GM23338 (cell line): ENCODE data around the gene KPTN. TPM values are rescaled to one million over a fixed set of nuclear protein-coding genes. Genes with fewer than 3 reads are reported as not detected.

Experiments used
- ATAC-seq: fragments of 200-7000 bp; cut with Tn5 transposase; 3 replicates; pipeline ENCODE4 v1.9.1; 2020
- DNase-seq: peaks from one replicate; pipeline ENCODE4 v3.0.0-alpha.2; 2015; ENCODE audit warnings: low spot score
- H2AFZ ChIP-seq: fragments of 200-600 bp; sonication (generic); 2 replicates; pipeline ENCODE4 v1.8.0; 2016; ENCODE audit warnings: antibody characterized with exemption, mild to moderate bottlenecking, moderate library complexity
- H3F3A ChIP-seq: fragments of 200-600 bp; sonication (generic); replicated peaks from 2 replicates; pipeline ENCODE4 v1.8.0; 2017; ENCODE audit warnings: antibody characterized with exemption, mixed run types, low read depth
- H3K27ac ChIP-seq: fragments of 200-600 bp; sonication (generic); 2 replicates; pipeline ENCODE4 v1.6.1; 2016; ENCODE audit warnings: low read depth
- H3K27me3 ChIP-seq: fragments of 200-600 bp; sonication (generic); 2 replicates; pipeline ENCODE4 v1.8.0; 2016; ENCODE audit warnings: mild to moderate bottlenecking, mixed run types, moderate library complexity; ENCODE audit not compliant: insufficient read depth
- H3K36me3 ChIP-seq: fragments of 200-600 bp; sonication (generic); 2 replicates; pipeline ENCODE4 v1.8.0; 2016; ENCODE audit warnings: mild to moderate bottlenecking; ENCODE audit not compliant: insufficient read depth
- H3K4me1 ChIP-seq: fragments of 200-600 bp; sonication (generic); 2 replicates; pipeline ENCODE4 v1.8.0; 2016; ENCODE audit warnings: mild to moderate bottlenecking, moderate library complexity; ENCODE audit not compliant: insufficient read depth
- H3K4me2 ChIP-seq: fragments of 200-600 bp; sonication (generic); 2 replicates; pipeline ENCODE4 v1.7.1; 2017; ENCODE audit warnings: mixed run types
- H3K4me3 ChIP-seq: fragments of 200-600 bp; sonication (generic); 2 replicates; pipeline ENCODE4 v1.6.1; 2016; ENCODE audit warnings: mixed run types
- H3K79me2 ChIP-seq: fragments of 200-600 bp; sonication (generic); replicated peaks from 2 replicates; pipeline ENCODE4 v1.8.0; 2017; ENCODE audit warnings: mild to moderate bottlenecking; ENCODE audit not compliant: insufficient read depth
- H3K9me2 ChIP-seq: fragments of 200-600 bp; sonication (generic); 2 replicates; pipeline ENCODE4 v1.8.0; 2017; ENCODE audit not compliant: insufficient read depth
- H4K20me1 ChIP-seq: fragments of 200-600 bp; sonication (generic); replicated peaks from 2 replicates; pipeline ENCODE4 v1.8.0; 2017; ENCODE audit warnings: mild to moderate bottlenecking; ENCODE audit not compliant: insufficient read depth
- H3K27ac Mint-ChIP-seq: 2 replicates; pipeline ENCODE4 v1.8.0; 2020; ENCODE audit warnings: inconsistent platforms, mild to moderate bottlenecking, moderate library complexity, mixed read lengths
- H3K27me3 Mint-ChIP-seq: 3 replicates; pipeline ENCODE4 v1.8.0; 2022; ENCODE audit warnings: low read depth, mild to moderate bottlenecking, moderate library complexity, mixed read lengths, inconsistent platforms; ENCODE audit not compliant: insufficient read depth, poor library complexity
- H3K36me3 Mint-ChIP-seq: 3 replicates; pipeline ENCODE4 v1.8.0; 2021; ENCODE audit warnings: low read depth, mild to moderate bottlenecking, inconsistent platforms, moderate library complexity, mixed read lengths
- H3K4me1 Mint-ChIP-seq: 3 replicates; pipeline ENCODE4 v1.8.0; 2020; ENCODE audit warnings: mild to moderate bottlenecking, inconsistent platforms, mixed read lengths
- H3K4me3 Mint-ChIP-seq: 3 replicates; pipeline ENCODE4 v1.8.0; 2021; ENCODE audit warnings: moderate library complexity, mild to moderate bottlenecking, inconsistent platforms, mixed read lengths
- H3K9me3 Mint-ChIP-seq: 3 replicates; pipeline ENCODE4 v1.8.0; 2020; ENCODE audit warnings: moderate library complexity, mild to moderate bottlenecking, inconsistent platforms, mixed read lengths
- CREB1 ChIP-seq: fragments of 250-450 bp; sonication (Bioruptor Pico); IDR thresholded peaks from 2 replicates; pipeline ENCODE4 v1.5.0; 2020; ENCODE audit warnings: low read depth, mild to moderate bottlenecking, moderate library complexity
- EZH2 ChIP-seq: fragments of 200-600 bp; sonication (generic); IDR thresholded peaks from one replicate; pipeline ENCODE4 v1.8.0; 2017; ENCODE audit warnings: antibody characterized with exemption, mild to moderate bottlenecking, low read depth; ENCODE audit not compliant: unreplicated experiment
- EZH2phosphoT487 ChIP-seq: fragments of 200-600 bp; sonication (generic); IDR thresholded peaks from one replicate; pipeline ENCODE4 v1.8.1; 2018; ENCODE audit warnings: antibody characterized with exemption; ENCODE audit not compliant: unreplicated experiment
- JUNB ChIP-seq: IDR thresholded peaks from one replicate; pipeline ENCODE4 v1.6.1; 2016; ENCODE audit warnings: antibody characterized with exemption; ENCODE audit not compliant: unreplicated experiment
- NANOG ChIP-seq: IDR thresholded peaks from 2 replicates; pipeline ENCODE4 v1.6.1; 2016; ENCODE audit warnings: antibody characterized with exemption, borderline replicate concordance
- STAT1 ChIP-seq: IDR thresholded peaks from one replicate; pipeline ENCODE4 v1.6.1; 2016; ENCODE audit warnings: antibody characterized with exemption; ENCODE audit not compliant: unreplicated experiment
- ZNF114 ChIP-seq: fragments of 250-450 bp; sonication (Bioruptor Pico); IDR thresholded peaks from 2 replicates; pipeline ENCODE4 v1.5.0; 2020; ENCODE audit warnings: mild to moderate bottlenecking, moderate library complexity
- polyA plus RNA-seq: library from polyadenylated mRNA; unstranded; fragments of >200 nt; fragmentation: Nextera tagmentation; extraction: Ambion mirVana; gene quantifications from 2 replicates; pipeline ENCODE4 v1.2.1, GENCODE V29; 2016
- total RNA-seq: library from RNA; depleted of rRNA; stranded (reverse); fragments of >200 nt; shearing (Covaris generic); gene quantifications from 2 replicates; pipeline ENCODE4 v1.2.3, GENCODE V29; 2014
- TF ChIP-seq, protein P1 (sequence below): IDR thresholded peaks from one replicate; pipeline ENCODE4 v1.6.1; 2018; ENCODE audit warnings: antibody characterized with exemption; ENCODE audit not compliant: unreplicated experiment

Gene KPTN
- total and polyA plus RNA-seq, 2 experiments from 2014 or later = 19.8 to 26.2 TPM

DNA sequence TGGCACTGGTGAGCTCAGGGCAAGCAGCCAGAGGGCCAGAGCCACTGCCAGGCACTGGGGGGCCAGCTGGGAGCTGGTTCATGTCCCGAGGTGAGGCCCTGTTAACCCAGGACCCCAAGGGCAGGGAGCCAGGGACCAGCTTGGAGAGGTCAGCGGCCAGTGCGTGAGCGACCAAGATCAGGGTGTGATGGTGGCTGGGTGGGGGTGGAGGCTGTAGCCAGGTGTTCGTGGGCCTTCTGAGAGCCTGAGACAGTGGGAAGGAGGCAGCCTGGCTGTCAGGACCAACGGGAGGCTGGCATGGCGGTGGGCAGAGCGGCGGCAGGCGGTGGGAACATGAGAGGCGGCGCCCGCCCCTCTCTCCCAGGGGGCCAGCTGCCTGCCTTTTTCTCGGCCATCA lies 8.1 kb upstream of the KPTN start:
- Mint-ChIP-seq H3K27me3 (peaks cover 12% of the 10 kb centered on the region), H3K9me3 (no peaks in the 10 kb centered on the region), H3K36me3 (peaks cover 9% of the 10 kb centered on the region; the same call in 2 of the 3 replicates), H3K4me1 (peaks cover 20% of the 10 kb centered on the region), H3K27ac (no peak overlapping the region), H3K4me3 (no peak overlapping the region)
- no peaks in the 10 kb centered on the region for H3F3A ChIP-seq
- no peak overlapping the region for H3K4me3 ChIP-seq
- no peaks in the 10 kb centered on the region for H4K20me1 ChIP-seq
- TF ChIP-seq NANOG = no peak
- DNase-seq (no peak), ATAC-seq (no peak)
- H3K9me2 ChIP-seq = no peaks in the 10 kb centered on the region
- no peaks in the 10 kb centered on the region for H3K79me2 ChIP-seq
- no peaks in the 10 kb centered on the region; the same call in 1 of the 2 replicates for H3K4me1 ChIP-seq
- no peaks in the 10 kb centered on the region for H3K27me3 ChIP-seq
- H3K4me2 ChIP-seq = no peak overlapping the region
- H2AFZ ChIP-seq = no peak overlapping the region
- H3K36me3 ChIP-seq = no peaks in the 10 kb centered on the region
- H3K27ac ChIP-seq = no peak overlapping the region

DNA sequence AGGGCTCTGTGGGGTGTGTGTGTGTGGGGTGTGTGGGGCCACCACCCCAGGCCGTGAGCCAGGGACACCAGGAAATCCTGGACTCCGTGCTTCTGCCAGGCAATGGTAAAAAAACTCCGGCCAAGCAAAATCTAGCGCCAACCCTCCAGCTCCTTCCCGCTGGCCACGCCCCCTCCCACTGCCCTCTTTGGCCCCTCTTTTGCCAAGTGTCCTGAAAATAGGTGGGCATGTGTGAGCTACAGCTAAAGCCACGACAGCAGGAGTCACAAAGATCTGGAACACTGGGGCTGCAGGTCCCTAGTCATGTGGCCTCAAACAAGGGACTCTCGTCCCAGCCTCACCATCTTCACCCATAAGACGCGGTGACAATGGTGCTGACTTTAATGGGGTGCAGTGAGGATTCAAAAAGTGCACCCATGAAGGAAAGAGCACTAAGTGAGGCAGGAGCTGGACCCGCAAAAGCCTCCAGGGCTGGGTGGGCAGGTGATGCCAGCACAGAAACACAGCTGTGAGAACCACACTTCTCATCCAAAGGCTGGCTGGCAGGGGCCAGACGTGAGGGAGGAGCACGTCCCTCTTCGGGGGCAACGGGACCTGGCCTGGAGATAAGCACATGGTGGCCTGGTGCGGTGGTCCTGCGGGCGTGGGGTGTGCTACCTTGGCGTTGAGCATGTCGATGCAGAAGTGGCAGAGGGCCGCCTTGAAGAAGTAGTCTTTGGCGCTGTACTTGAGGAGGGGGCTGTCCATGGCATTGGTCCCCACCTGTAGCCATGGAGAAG lies 7.5 kb upstream of the KPTN start:
- Histone ChIP-seq H3F3A (no peaks in the 10 kb centered on the region), H3K4me1 (no peaks in the 10 kb centered on the region; the same call in 1 of the 2 replicates), H3K36me3 (no peaks in the 10 kb centered on the region), H3K4me3 (no peak overlapping the region), H3K79me2 (no peaks in the 10 kb centered on the region), H3K4me2 (no peak overlapping the region), H3K27me3 (no peaks in the 10 kb centered on the region), H4K20me1 (no peaks in the 10 kb centered on the region), H3K9me2 (no peaks in the 10 kb centered on the region), H2AFZ (no peak overlapping the region), H3K27ac (no peak overlapping the region)
- Mint-ChIP-seq H3K36me3 (peaks cover 6% of the 10 kb centered on the region; the same call in 1 of the 3 replicates), H3K27me3 (peaks cover 12% of the 10 kb centered on the region), H3K9me3 (no peaks in the 10 kb centered on the region), H3K27ac (no peak overlapping the region), H3K4me3 (no peak overlapping the region), H3K4me1 (peaks cover 20% of the 10 kb centered on the region)
- ATAC-seq (no peak), DNase-seq (no peak)
- TF ChIP-seq CREB1 (no peak), NANOG (no peak)

DNA sequence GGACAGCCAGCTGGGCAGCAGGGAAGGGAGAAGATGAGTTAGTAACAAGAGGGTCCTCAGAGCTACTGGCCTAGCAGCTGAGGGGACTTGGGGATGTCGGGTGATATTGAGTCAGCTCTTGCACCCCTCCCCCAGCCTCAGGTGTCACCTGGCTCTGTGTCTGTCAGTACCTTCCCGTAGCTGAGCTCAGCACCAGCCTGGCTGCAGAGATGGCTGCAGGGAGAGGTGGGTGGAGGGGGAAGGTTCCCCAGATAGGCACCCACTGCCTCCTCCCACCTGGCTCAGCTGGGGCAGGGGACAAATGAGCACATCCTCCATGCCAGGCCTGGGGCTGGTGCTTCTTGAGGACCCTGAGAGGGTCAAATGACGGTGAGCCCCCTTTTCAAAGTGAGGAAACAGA lies 6.8 kb upstream of the KPTN start:
- Mint-ChIP-seq H3K4me3 (no peak overlapping the region), H3K27me3 (peaks cover 12% of the 10 kb centered on the region), H3K36me3 (0 out of 3 replicates have a peak, but pooled peaks cover 3% of the 10 kb centered on the region), H3K9me3 (no peaks in the 10 kb centered on the region), H3K27ac (peak overlapping the region; percentile 52; the same call in 1 of the 2 replicates), H3K4me1 (peaks cover 20% of the 10 kb centered on the region)
- Histone ChIP-seq H3K4me3 (no peak overlapping the region), H3K27ac (peak overlapping the region; percentile 63; the same call in 1 of the 2 replicates), H4K20me1 (no peaks in the 10 kb centered on the region), H3K27me3 (no peaks in the 10 kb centered on the region), H3K36me3 (no peaks in the 10 kb centered on the region), H3K4me1 (no peaks in the 10 kb centered on the region; the same call in 1 of the 2 replicates), H3K79me2 (no peaks in the 10 kb centered on the region), H3F3A (no peaks in the 10 kb centered on the region), H3K9me2 (no peaks in the 10 kb centered on the region), H3K4me2 (no peak overlapping the region), H2AFZ (no peak overlapping the region)
- ATAC-seq (no peak; the same call in 2 of the 3 replicates), DNase-seq (no peak)
- TF ChIP-seq EZH2 (no peak), NANOG (no peak)

DNA sequence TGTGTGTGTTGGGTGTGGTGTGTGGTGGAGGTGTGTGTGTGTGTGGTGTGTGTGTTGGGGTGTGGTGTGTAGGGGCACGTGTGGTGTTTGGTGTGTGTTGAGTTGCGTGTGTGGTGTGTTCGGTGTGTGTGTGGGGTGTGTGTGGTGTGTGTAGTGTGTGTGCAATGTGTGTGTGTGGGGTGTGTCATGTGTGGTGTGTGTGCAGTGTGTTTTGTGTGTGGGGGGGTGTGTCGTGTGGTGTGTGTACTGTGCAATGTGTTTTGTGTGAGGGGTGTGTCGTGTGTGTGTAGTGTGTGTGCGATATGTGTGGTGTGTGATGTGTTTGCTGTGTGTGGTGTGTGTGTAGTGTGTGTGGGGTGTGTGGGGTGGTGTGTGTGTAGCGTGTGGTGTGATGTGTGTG lies 6.0 kb upstream of the KPTN start:
- H3K27me3 Mint-ChIP-seq = peaks cover 12% of the 10 kb centered on the region
- TF ChIP-seq, protein P1, sequence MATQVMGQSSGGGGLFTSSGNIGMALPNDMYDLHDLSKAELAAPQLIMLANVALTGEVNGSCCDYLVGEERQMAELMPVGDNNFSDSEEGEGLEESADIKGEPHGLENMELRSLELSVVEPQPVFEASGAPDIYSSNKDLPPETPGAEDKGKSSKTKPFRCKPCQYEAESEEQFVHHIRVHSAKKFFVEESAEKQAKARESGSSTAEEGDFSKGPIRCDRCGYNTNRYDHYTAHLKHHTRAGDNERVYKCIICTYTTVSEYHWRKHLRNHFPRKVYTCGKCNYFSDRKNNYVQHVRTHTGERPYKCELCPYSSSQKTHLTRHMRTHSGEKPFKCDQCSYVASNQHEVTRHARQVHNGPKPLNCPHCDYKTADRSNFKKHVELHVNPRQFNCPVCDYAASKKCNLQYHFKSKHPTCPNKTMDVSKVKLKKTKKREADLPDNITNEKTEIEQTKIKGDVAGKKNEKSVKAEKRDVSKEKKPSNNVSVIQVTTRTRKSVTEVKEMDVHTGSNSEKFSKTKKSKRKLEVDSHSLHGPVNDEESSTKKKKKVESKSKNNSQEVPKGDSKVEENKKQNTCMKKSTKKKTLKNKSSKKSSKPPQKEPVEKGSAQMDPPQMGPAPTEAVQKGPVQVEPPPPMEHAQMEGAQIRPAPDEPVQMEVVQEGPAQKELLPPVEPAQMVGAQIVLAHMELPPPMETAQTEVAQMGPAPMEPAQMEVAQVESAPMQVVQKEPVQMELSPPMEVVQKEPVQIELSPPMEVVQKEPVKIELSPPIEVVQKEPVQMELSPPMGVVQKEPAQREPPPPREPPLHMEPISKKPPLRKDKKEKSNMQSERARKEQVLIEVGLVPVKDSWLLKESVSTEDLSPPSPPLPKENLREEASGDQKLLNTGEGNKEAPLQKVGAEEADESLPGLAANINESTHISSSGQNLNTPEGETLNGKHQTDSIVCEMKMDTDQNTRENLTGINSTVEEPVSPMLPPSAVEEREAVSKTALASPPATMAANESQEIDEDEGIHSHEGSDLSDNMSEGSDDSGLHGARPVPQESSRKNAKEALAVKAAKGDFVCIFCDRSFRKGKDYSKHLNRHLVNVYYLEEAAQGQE = no peak
- TF ChIP-seq JUNB (no peak), NANOG (no peak), ZNF114 (CRISPR knock-in tag) (no peak), EZH2 (no peak), EZH2phosphoT487 (no peak), CREB1 (no peak), STAT1 (no peak)

More for the DNA sequence above, 6.0 kb upstream of the KPTN start:
- Histone ChIP-seq H4K20me1 (no peaks in the 10 kb centered on the region), H3K4me1 (no peaks in the 10 kb centered on the region; the same call in 1 of the 2 replicates), H3K36me3 (no peaks in the 10 kb centered on the region), H3K27ac (no peak overlapping the region), H3K9me2 (no peaks in the 10 kb centered on the region), H3K79me2 (no peaks in the 10 kb centered on the region), H3K4me3 (no peak overlapping the region), H3K4me2 (no peak overlapping the region), H3K27me3 (no peaks in the 10 kb centered on the region), H2AFZ (no peak overlapping the region), H3F3A (0 out of 2 replicates have a peak, but pooled peaks cover 2% of the 10 kb centered on the region)
- 0 out of 3 replicates have a peak, but pooled peaks cover 3% of the 10 kb centered on the region for H3K36me3 Mint-ChIP-seq
- DNase-seq (no peak), ATAC-seq (no peak)
- no peak overlapping the region for H3K4me3 Mint-ChIP-seq
- no peak overlapping the region; the same call in 1 of the 2 replicates for H3K27ac Mint-ChIP-seq
- no peaks in the 10 kb centered on the region for H3K9me3 Mint-ChIP-seq
- peaks cover 21% of the 10 kb centered on the region for H3K4me1 Mint-ChIP-seq
